ENCODE data around the gene KRTAP4-3.

DNA sequence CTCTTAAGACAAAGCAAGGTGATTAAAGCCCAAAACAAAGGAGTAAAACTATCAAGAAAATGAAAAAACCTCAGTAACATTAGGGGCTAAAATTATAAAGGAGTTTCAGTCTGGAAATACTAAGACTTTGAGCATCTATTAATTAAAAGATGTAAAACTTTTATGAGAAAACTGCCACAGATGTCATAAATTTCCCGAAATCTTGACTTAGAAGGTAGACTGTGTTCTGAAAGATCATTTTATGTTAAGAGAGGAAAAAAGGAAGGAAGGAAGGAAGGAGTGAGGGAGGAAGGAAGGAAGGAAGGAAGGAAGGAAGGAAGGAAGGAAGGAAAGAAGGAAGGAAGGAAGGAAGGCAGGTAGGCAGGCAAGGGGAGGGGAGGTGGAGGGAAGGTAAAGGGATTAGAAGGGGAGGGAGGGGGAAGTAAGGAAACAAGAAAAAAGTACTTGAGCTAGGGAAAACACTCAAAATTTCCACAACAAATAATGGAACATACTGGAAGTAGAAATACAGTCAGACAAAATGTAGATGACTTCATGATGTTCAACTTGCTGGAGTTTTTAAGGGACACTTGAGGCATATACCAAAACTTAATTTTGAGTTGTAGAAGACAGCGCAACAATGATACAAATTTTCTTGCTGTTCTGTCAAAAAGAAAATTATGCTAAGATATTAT is 20.4 kb downstream of the KRTAP4-3 start:
- TF ChIP-seq, protein P1, sequence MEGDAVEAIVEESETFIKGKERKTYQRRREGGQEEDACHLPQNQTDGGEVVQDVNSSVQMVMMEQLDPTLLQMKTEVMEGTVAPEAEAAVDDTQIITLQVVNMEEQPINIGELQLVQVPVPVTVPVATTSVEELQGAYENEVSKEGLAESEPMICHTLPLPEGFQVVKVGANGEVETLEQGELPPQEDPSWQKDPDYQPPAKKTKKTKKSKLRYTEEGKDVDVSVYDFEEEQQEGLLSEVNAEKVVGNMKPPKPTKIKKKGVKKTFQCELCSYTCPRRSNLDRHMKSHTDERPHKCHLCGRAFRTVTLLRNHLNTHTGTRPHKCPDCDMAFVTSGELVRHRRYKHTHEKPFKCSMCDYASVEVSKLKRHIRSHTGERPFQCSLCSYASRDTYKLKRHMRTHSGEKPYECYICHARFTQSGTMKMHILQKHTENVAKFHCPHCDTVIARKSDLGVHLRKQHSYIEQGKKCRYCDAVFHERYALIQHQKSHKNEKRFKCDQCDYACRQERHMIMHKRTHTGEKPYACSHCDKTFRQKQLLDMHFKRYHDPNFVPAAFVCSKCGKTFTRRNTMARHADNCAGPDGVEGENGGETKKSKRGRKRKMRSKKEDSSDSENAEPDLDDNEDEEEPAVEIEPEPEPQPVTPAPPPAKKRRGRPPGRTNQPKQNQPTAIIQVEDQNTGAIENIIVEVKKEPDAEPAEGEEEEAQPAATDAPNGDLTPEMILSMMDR (IDR thresholded peaks at IDR 0.05), result no peak
- no peak for TF ChIP-seq POLR2AphosphoS5 (IDR thresholded peaks at IDR 0.05; ENCODE audit: low read depth, low read length)
